Measurements from ENCODE around the gene TAF1B.

DNA sequence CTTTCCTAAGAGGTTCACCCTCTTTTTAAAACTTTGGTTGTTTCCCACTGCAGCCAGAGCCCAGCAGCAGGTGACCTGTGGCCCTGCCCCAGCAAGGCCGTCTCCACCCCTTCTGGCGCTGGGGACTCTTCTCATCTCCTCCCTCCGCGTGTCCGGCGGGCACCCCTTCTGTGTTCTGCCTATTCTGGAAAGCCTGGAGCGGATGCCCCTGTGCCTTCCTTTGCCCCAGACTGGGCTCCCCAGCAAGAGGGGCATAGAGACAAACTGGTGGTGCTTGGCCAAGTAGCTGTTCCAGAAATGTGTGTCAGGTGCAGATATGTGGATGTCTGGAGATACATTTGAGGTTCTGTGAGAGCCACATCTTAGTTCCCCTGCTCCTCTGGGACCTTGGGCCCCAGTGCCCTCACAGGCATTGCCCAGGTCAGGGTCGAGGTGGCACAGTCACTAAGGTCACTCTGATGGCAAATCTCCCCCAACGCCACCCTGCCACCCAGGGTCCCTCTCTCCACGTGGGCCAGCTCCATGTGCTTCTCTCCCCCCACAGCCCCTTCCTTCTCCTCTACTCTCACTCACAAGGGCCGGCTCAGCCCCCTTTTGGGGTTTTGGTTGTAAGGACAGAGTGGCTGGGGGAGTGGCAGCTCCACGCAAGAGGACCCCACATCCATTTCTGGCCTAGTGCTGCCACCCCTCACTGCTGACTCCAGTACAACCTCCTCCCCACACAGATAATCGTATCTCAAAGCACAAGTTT, 35.5 kb upstream of the TAF1B start:
- TF ChIP-seq, protein P1, sequence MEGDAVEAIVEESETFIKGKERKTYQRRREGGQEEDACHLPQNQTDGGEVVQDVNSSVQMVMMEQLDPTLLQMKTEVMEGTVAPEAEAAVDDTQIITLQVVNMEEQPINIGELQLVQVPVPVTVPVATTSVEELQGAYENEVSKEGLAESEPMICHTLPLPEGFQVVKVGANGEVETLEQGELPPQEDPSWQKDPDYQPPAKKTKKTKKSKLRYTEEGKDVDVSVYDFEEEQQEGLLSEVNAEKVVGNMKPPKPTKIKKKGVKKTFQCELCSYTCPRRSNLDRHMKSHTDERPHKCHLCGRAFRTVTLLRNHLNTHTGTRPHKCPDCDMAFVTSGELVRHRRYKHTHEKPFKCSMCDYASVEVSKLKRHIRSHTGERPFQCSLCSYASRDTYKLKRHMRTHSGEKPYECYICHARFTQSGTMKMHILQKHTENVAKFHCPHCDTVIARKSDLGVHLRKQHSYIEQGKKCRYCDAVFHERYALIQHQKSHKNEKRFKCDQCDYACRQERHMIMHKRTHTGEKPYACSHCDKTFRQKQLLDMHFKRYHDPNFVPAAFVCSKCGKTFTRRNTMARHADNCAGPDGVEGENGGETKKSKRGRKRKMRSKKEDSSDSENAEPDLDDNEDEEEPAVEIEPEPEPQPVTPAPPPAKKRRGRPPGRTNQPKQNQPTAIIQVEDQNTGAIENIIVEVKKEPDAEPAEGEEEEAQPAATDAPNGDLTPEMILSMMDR (IDR thresholded peaks at IDR 0.05) = no peak
- TF ChIP-seq ZFX (IDR thresholded peaks at IDR 0.05; ENCODE audit: borderline replicate concordance) = no peak
